ENCODE data around the gene AFTPH. TPM values are rescaled to one million over a fixed set of nuclear protein-coding genes. Genes with fewer than 3 reads are reported as not detected.

The AFTPH gene
- total RNA-seq, 2 donors from 2014 or later: 32.0 to 52.9 TPM

DNA sequence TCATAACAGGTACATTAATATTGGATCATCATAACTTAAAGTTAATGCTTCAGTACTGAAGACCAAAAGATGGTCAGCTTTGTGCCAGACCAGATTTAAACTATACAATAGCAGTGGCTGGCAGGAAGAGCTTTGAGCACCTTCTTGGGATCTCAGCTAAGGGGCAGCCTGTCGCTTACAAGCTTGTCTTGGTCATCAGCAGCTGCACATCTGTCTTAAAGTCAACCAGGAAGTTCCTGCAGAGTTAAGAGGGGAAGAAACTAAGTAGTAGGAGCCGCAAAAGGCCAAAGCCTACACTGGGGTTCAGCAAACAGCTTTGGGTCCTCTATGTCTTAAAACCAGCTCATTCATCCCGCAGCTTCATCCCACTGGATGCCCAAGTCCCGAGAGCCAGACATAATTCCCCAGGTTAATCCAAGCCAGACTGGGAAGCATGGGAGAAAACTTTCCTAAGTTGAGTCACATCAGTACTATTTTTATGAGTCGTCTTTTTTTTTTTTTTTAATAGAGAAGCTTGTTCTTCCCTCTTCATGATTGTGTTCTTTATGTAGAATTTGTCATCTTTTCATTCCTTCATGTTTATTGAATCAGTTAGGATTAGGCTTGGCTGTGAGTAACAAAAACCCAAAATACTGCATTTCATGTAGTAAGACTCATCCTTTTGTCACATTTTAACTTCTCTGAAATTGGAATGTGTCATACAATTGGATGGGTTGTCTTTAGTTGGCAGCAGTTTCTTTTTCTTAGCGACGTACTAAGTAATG, 70.3 kb downstream of the AFTPH start:
- Histone ChIP-seq H3K27me3 (no peaks in the 10 kb centered on the region), H3K27ac (no peak overlapping the region), H3K4me1 (no peaks in the 10 kb centered on the region), H3K9me3 (no peaks in the 10 kb centered on the region), H3K4me3 (no peak overlapping the region), H3K36me3 (replicated peaks in 1 of 2; ENCODE audit: insufficient read depth in 1 of 2, low read depth in 2 of 2) (peaks cover 0 to 3% of the 10 kb centered on the region in 2 donors)
- no peak for TF ChIP-seq POLR2A (IDR thresholded peaks at IDR 0.05)
- TF ChIP-seq, protein P1, sequence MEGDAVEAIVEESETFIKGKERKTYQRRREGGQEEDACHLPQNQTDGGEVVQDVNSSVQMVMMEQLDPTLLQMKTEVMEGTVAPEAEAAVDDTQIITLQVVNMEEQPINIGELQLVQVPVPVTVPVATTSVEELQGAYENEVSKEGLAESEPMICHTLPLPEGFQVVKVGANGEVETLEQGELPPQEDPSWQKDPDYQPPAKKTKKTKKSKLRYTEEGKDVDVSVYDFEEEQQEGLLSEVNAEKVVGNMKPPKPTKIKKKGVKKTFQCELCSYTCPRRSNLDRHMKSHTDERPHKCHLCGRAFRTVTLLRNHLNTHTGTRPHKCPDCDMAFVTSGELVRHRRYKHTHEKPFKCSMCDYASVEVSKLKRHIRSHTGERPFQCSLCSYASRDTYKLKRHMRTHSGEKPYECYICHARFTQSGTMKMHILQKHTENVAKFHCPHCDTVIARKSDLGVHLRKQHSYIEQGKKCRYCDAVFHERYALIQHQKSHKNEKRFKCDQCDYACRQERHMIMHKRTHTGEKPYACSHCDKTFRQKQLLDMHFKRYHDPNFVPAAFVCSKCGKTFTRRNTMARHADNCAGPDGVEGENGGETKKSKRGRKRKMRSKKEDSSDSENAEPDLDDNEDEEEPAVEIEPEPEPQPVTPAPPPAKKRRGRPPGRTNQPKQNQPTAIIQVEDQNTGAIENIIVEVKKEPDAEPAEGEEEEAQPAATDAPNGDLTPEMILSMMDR (IDR thresholded peaks at IDR 0.05): no peak
- DNase-seq (no peak), ATAC-seq (no peak)
- intact Hi-C loops (cut with DNase I): no loop called here
- 75 to 84% methylated on average over 7 of the region's 7 CpGs for WGBS, 2 donors

- H3K27me3 ChIP-seq: no peaks in the 10 kb centered on the region
- H3K4me1 ChIP-seq: no peaks in the 10 kb centered on the region
- no peak overlapping the region for H3K4me3 ChIP-seq
- H3K9me3 ChIP-seq: no peaks in the 10 kb centered on the region
- TF ChIP-seq POLR2A (IDR thresholded peaks at IDR 0.05): no peak
- TF ChIP-seq, protein P1 (IDR thresholded peaks at IDR 0.05): peak in 5 of 7 experiments; percentile 6 to 54 (median 34)
- ATAC-seq (peak; percentile 30), DNase-seq (no peak)
- peaks cover 0 to 3% of the 10 kb centered on the region in 2 donors for H3K36me3 ChIP-seq (replicated peaks in 1 of 2; ENCODE audit: insufficient read depth in 1 of 2, low read depth in 2 of 2)
- 30 to 36% methylated on average over 4 of the region's 4 CpGs for WGBS, 2 donors
- no peak overlapping the region for H3K27ac ChIP-seq
- intact Hi-C loops (cut with DNase I): no loop called here
These were observed 71.5 kb downstream of the AFTPH start for GRCh38 chr2:64595397-64596176.

DNA sequence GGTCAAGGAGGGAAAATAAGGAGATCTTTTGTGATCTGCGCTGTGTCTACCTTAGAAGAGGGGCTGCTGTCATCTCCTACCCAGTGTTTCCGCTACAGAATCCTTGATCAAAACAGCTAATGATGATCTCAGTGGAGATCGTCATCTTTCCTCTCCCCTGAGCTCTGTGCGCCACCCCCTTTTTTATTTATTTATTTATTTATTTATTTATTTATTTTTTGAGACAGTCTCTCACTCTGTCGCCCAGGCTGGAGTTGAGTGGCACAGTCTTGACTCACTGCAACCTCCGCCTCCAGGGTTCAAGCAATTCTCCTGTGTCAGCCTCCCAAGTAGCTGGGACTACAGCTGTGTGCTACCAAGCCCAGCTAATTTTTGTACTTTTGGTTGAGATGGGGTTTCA, 74.1 kb downstream of the AFTPH start:
- ATAC-seq (no peak), DNase-seq (no peak)
- H3K27ac ChIP-seq: no peak overlapping the region
- 89 to 95% methylated on average over 6 of the region's 6 CpGs for WGBS, 2 donors
- no peak overlapping the region for H3K4me3 ChIP-seq
- intact Hi-C loops (cut with DNase I): no loop called here
- TF ChIP-seq POLR2A (IDR thresholded peaks at IDR 0.05): no peak
- TF ChIP-seq, protein P1 (IDR thresholded peaks at IDR 0.05): no peak
- H3K9me3 ChIP-seq: no peaks in the 10 kb centered on the region
- H3K27me3 ChIP-seq: no peaks in the 10 kb centered on the region
- H3K36me3 ChIP-seq (replicated peaks in 1 of 2; ENCODE audit: insufficient read depth in 1 of 2, low read depth in 2 of 2): no peaks in the 10 kb centered on the region
- H3K4me1 ChIP-seq: no peaks in the 10 kb centered on the region

GRCh38 chr2:64599469-64599868, 75.3 kb downstream of the AFTPH start:
- Histone ChIP-seq H3K27ac (no peak overlapping the region), H3K36me3 (replicated peaks in 1 of 2; ENCODE audit: insufficient read depth in 1 of 2, low read depth in 2 of 2) (no peaks in the 10 kb centered on the region), H3K27me3 (no peaks in the 10 kb centered on the region), H3K4me1 (no peaks in the 10 kb centered on the region), H3K4me3 (no peak overlapping the region), H3K9me3 (no peaks in the 10 kb centered on the region)
- peak in 2 of 4 donors; percentile 38 to 47 for DNase-seq
- no peak for TF ChIP-seq POLR2A (IDR thresholded peaks at IDR 0.05)
- TF ChIP-seq, protein P1 (IDR thresholded peaks at IDR 0.05): no peak
- intact Hi-C loops (cut with DNase I): no loop called here
- 29 to 41% methylated on average over 3 of the region's 3 CpGs for WGBS, 2 donors
- no peak for ATAC-seq

Measured in body of pancreas (tissue), 4 donors.